Hepatocyte (in vitro differentiated cells): ENCODE results near the gene GABBR2.

Experiments
- CTCF ChIP-seq: fragments of 200-600 bp; sonication (generic); IDR thresholded peaks from 2 replicates; pipeline ENCODE4 v1.5.1; 2016; ENCODE audit warnings: antibody characterized with exemption, mild to moderate bottlenecking; ENCODE audit not compliant: poor library complexity
- EZH2 ChIP-seq: fragments of 200-600 bp; sonication (generic); IDR thresholded peaks from 2 replicates; pipeline ENCODE4 v1.6.1; 2016; ENCODE audit warnings: antibody characterized with exemption, mild to moderate bottlenecking, borderline replicate concordance

- TF ChIP-seq CTCF (no peak), EZH2 (no peak)
Measured at GRCh38 chr9:98568909-98569469, 139.7 kb downstream of the GABBR2 start.
